Activated CD4-positive, alpha-beta T cell treated with anti-CD3 and anti-CD28 coated beads, Interleukin-2, amount 10 ng/mL, durations not matched to agents 24 days and 14 days (primary cell): ENCODE results near the gene ZHX3. TPM values are rescaled to one million over a fixed set of nuclear protein-coding genes. Genes with fewer than 3 reads are reported as not detected.

Experiments used
- DNase-seq: peaks from one replicate; pipeline ENCODE4 v3.0.0; 2022
- H3K27ac Mint-ChIP-seq: one replicate; pipeline ENCODE4 v1.8.0; 2022; ENCODE audit warnings: mild to moderate bottlenecking, mixed read lengths
- H3K27me3 Mint-ChIP-seq: one replicate; pipeline ENCODE4 v1.8.0; 2022; ENCODE audit warnings: mixed read lengths
- H3K36me3 Mint-ChIP-seq: one replicate; pipeline ENCODE4 v1.8.0; 2022; ENCODE audit warnings: low read depth, mild to moderate bottlenecking, mixed read lengths
- H3K4me1 Mint-ChIP-seq: one replicate; pipeline ENCODE4 v1.8.0; 2021; ENCODE audit warnings: mixed read lengths
- H3K4me3 Mint-ChIP-seq: one replicate; pipeline ENCODE4 v1.8.0; 2022; ENCODE audit warnings: mild to moderate bottlenecking, moderate library complexity, mixed read lengths
- H3K9me3 Mint-ChIP-seq: one replicate; pipeline ENCODE4 v1.8.0; 2021; ENCODE audit warnings: mixed read lengths
- intact Hi-C: fragments of 100-400 bp; cut with micrococcal nuclease; formaldehyde crosslinking; loops from one replicate; pipeline ENCODE4 v1.15.1; 2023
- total RNA-seq: library from RNA; stranded (reverse); gene quantifications from 2 replicates; pipeline ENCODE4 v1.2.3, GENCODE V29; 2022

Gene ZHX3
- total RNA-seq, 1 donor from 2014 or later, result 11.7 TPM

GRCh38 chr20:41308726-41309413 is 8.7 kb downstream of the ZHX3 start:
- no peak overlapping the region for H3K27ac Mint-ChIP-seq
- no peak for DNase-seq
- H3K36me3 Mint-ChIP-seq, result no peaks in the 10 kb centered on the region
- intact Hi-C loops, result no loop called here
- H3K27me3 Mint-ChIP-seq, result no peaks in the 10 kb centered on the region
- H3K4me3 Mint-ChIP-seq, result no peak overlapping the region
- no peaks in the 10 kb centered on the region for H3K9me3 Mint-ChIP-seq
- no peaks in the 10 kb centered on the region for H3K4me1 Mint-ChIP-seq

- DNase-seq, result no peak
- intact Hi-C loops, result no loop called here
- Mint-ChIP-seq H3K36me3 (no peaks in the 10 kb centered on the region), H3K9me3 (no peaks in the 10 kb centered on the region), H3K27ac (no peak overlapping the region), H3K27me3 (no peaks in the 10 kb centered on the region), H3K4me3 (no peak overlapping the region), H3K4me1 (no peaks in the 10 kb centered on the region)
Measured at GRCh38 chr20:41308290-41308711, 9.2 kb downstream of the ZHX3 start.

DNA sequence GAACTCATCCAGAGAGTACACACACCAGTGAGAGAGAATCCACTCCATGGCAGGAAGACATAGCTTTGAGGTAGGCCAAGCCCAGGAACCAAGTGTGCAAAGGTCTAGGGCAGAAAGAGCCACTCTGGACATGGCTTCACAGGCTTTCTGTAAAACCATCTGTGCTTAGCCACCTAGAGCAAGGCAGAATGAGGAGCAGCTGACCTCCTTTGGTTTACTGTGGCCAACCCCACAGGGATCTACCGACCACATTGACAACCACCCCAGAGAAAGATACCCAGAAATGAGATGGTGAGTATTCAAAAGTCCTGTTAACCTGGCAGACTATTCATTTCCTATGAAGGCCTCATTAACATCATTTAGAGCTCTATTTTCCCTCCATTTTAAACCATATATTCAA is 10.5 kb downstream of the ZHX3 start:
- no peak for DNase-seq
- Mint-ChIP-seq H3K9me3 (no peaks in the 10 kb centered on the region), H3K4me1 (no peaks in the 10 kb centered on the region), H3K27ac (peak overlapping the region; percentile 44), H3K36me3 (no peaks in the 10 kb centered on the region), H3K4me3 (no peak overlapping the region), H3K27me3 (no peaks in the 10 kb centered on the region)
- intact Hi-C loops, result no loop called here

GRCh38 chr20:41306061-41306727 is 11.3 kb downstream of the ZHX3 start:
- no peak overlapping the region for H3K4me3 Mint-ChIP-seq
- no peaks in the 10 kb centered on the region for H3K4me1 Mint-ChIP-seq
- no peaks in the 10 kb centered on the region for H3K27me3 Mint-ChIP-seq
- no peaks in the 10 kb centered on the region for H3K9me3 Mint-ChIP-seq
- no peak overlapping the region for H3K27ac Mint-ChIP-seq
- no peaks in the 10 kb centered on the region for H3K36me3 Mint-ChIP-seq
- no peak for DNase-seq
- intact Hi-C loops, result no loop called here

DNA sequence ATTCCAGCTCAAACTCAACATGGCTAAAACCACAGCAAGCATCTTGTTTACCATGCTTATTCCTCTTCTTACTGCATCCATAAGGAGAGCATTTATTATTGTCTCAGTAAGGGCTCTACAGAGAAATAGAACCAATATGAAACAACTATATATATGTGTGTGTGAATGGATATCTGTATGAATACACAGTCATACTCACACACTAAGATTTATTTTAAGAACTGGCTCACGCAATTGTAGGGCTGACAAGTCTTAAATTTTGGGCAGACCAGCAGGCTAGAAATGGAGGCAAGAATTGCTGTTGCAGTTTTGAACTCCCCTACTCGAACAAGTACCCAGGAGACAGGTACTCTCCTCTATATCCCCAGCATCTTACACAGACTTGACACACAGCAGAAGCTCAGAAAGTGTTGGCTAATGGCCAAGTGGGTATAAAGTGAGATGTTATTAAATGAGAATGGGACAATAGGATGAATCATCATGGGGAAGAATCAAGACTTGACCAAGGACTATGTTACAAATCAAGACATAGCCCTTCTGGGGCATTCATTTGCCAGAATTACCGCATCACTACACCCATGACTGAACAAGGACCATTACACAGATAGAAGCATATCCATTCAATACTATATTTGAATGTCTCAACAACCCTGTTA is 13.0 kb downstream of the ZHX3 start:
- no peak overlapping the region for H3K4me3 Mint-ChIP-seq
- no peaks in the 10 kb centered on the region for H3K4me1 Mint-ChIP-seq
- intact Hi-C loops, result no loop called here
- no peak for DNase-seq
- no peak overlapping the region for H3K27ac Mint-ChIP-seq
- H3K9me3 Mint-ChIP-seq, result no peaks in the 10 kb centered on the region
- no peaks in the 10 kb centered on the region for H3K36me3 Mint-ChIP-seq
- H3K27me3 Mint-ChIP-seq, result no peaks in the 10 kb centered on the region

- intact Hi-C loops, result no loop called here
- Mint-ChIP-seq H3K4me3 (no peak overlapping the region), H3K4me1 (no peaks in the 10 kb centered on the region), H3K27ac (no peak overlapping the region), H3K9me3 (no peaks in the 10 kb centered on the region), H3K36me3 (no peaks in the 10 kb centered on the region), H3K27me3 (no peaks in the 10 kb centered on the region)
- no peak for DNase-seq
Measured at GRCh38 chr20:41304002-41304401, 13.5 kb downstream of the ZHX3 start.

- DNase-seq, result no peak
- Mint-ChIP-seq H3K27me3 (no peaks in the 10 kb centered on the region), H3K4me1 (no peaks in the 10 kb centered on the region), H3K36me3 (no peaks in the 10 kb centered on the region), H3K4me3 (no peak overlapping the region), H3K9me3 (no peaks in the 10 kb centered on the region), H3K27ac (no peak overlapping the region)
- intact Hi-C loops, result no loop called here
Measured at GRCh38 chr20:41300886-41301285, 16.6 kb downstream of the ZHX3 start.

DNA sequence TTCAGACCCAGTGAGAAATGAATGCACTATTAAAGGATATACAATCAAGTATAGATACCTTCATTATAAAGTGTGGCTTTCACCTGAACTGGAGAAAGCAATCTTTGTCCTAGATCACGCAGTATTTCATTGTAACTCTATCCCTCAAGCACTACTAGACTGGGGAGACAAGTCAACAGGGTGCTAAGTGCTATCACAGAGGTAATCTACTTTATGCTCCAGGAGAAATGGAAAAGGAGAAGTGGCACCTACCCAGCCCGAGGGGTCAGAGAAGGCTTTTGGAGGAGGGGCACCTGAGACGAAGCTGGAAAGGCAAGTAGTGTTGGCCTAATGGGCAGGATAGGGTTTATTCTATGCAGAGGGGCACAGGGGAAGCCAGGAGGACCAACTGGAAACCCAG is 17.1 kb downstream of the ZHX3 start:
- no peaks in the 10 kb centered on the region for H3K9me3 Mint-ChIP-seq
- no peaks in the 10 kb centered on the region for H3K27me3 Mint-ChIP-seq
- H3K27ac Mint-ChIP-seq, result no peak overlapping the region
- H3K36me3 Mint-ChIP-seq, result no peaks in the 10 kb centered on the region
- DNase-seq, result no peak
- intact Hi-C loops, result no loop called here
- H3K4me1 Mint-ChIP-seq, result no peaks in the 10 kb centered on the region
- H3K4me3 Mint-ChIP-seq, result no peak overlapping the region

DNA sequence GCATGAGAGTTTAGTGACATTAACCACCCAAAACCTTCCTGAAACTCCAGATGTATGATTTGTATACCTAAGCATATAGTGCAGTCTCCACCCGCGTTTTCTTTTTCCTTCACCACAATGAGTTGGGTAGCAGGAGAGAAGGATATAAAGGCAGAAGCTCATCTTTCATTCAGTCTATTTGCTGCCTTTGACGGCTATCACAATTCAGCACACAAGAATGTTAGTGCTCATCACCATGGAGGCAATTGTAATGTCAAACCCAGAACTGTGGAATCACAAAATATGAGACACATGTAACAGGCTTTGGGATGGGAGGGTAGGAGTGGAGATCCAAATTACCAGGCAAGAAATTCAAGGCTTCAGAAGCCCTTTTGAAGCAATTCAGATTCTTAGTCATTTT is 17.6 kb downstream of the ZHX3 start:
- intact Hi-C loops, result no loop called here
- DNase-seq, result no peak
- H3K9me3 Mint-ChIP-seq, result no peaks in the 10 kb centered on the region
- H3K4me3 Mint-ChIP-seq, result no peak overlapping the region
- no peaks in the 10 kb centered on the region for H3K4me1 Mint-ChIP-seq
- no peak overlapping the region for H3K27ac Mint-ChIP-seq
- H3K27me3 Mint-ChIP-seq, result no peaks in the 10 kb centered on the region
- H3K36me3 Mint-ChIP-seq, result no peaks in the 10 kb centered on the region

DNA sequence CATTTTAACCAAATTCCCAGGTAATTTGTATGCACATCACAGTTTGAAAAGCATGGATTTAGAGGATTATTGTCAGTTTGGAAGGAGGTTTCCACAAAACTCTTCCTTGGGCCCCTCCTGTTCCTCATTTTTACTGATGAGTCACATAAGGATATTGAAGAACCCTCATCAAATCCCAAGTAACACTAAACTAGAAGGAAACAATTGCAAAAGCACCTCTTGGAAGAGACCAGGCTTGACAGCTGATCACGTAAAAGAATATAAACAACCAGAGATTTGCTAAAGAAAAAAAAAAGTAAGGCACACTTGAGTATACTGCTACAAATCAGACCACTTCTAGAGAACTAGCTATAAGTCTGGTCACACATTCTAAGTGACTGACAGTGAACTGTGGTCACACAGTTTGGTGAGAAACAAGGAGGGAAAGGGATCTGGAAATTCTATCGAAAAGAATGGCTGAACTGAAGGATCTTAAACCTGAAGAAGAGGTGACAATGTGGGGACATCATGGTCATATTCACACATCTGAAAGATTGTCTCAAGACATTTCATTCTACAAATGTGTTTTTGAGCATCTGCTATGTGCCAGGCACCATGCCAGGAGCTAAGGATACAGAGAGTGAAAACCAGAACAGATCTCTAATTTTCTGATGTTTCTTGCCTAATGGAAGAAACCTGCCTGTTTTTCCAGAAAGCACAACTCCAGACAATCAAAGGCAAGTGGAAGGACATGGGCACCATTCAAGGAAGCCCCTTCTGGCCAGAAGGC is 24.1 kb downstream of the ZHX3 start:
- no peaks in the 10 kb centered on the region for H3K36me3 Mint-ChIP-seq
- intact Hi-C loops, result no loop called here
- no peaks in the 10 kb centered on the region for H3K9me3 Mint-ChIP-seq
- H3K4me3 Mint-ChIP-seq, result no peak overlapping the region
- no peak for DNase-seq
- no peak overlapping the region for H3K27ac Mint-ChIP-seq
- no peaks in the 10 kb centered on the region for H3K4me1 Mint-ChIP-seq
- H3K27me3 Mint-ChIP-seq, result peaks cover 1% of the 10 kb centered on the region

DNA sequence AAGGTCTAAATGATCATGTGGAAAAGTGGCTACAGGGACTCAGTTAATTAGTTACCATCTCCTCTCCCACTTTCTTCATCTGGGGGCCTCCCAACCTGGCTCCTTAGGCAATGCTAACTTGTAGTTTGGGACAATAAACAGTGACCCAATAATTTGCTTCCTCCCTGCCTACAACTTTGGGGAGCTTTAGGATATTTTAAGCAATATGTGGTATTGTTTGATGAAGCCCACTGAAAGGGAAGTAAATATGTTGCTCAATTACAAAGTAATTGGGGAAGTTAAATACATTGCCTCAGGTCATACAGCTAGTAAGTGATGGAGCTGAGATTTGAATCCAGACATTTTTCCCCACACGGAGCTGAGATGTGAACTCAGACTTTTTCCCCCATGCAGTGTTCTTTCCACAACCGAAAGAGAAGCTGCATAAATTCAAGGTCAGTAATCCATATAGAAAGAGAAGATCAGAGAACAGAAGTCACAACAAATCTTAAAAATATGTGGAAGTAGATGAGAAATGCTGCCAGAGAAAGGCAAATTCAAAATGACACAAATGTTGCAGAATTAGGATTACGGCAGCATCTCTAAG is 26.6 kb downstream of the ZHX3 start:
- Mint-ChIP-seq H3K9me3 (peaks cover 14% of the 10 kb centered on the region), H3K27me3 (peaks cover 1% of the 10 kb centered on the region), H3K36me3 (peaks cover 4% of the 10 kb centered on the region), H3K4me1 (no peaks in the 10 kb centered on the region), H3K27ac (no peak overlapping the region), H3K4me3 (no peak overlapping the region)
- intact Hi-C loops, result no loop called here
- DNase-seq, result no peak

DNA sequence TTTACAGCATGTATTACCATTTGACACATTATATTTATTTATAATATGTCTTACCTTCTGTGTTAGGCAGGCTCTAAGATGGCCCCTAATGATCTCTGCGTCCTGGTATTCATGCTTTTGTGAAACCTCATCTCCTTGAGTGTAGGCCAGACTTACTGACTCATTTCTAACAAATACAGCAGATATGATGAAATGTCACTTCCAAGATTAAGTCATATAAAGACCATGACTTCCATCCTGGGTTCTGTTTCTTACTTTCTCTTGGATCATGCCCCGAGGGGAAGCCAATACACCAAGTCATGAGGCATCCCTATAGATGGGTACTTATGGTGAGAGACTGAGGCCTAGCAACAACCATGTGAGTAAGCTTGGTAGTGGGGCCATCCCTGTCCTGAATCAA is 30.2 kb downstream of the ZHX3 start:
- peaks cover 4% of the 10 kb centered on the region for H3K36me3 Mint-ChIP-seq
- no peak overlapping the region for H3K27ac Mint-ChIP-seq
- H3K27me3 Mint-ChIP-seq, result peaks cover 4% of the 10 kb centered on the region
- no peak overlapping the region for H3K4me3 Mint-ChIP-seq
- no peak for DNase-seq
- H3K9me3 Mint-ChIP-seq, result peaks cover 14% of the 10 kb centered on the region
- no peaks in the 10 kb centered on the region for H3K4me1 Mint-ChIP-seq
- intact Hi-C loops, result no loop called here

DNA sequence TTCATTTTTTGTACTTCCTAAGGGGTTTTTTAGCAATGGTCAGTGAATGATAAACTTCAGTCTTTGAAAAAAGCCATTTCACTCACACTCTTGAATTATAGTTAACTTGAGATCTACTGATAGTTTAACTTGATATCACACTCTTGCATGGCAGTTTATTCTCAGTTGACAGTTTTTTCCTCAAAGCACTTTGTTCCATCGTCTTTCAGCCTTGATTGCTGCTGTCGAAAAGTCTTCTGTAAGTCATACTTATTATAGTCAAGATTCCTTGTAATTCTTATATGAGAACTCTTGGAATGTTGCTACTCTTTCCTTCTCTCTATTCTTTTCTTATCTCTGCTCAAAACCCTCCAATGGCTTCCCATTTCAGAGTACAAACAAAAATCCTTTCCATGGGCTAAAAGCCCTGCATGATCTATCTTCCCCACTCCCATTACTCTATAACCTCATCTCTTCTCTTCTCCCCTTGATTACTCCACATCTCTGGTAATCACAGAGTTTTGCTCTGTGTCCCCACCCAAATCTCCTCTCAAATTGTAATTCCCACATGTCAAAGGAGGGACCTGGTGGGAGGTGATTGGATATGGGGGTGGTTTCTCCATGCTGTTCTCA is 31.2 kb downstream of the ZHX3 start:
- no peak overlapping the region for H3K27ac Mint-ChIP-seq
- no peak overlapping the region for H3K4me3 Mint-ChIP-seq
- intact Hi-C loops, result no loop called here
- H3K4me1 Mint-ChIP-seq, result no peaks in the 10 kb centered on the region
- peaks cover 4% of the 10 kb centered on the region for H3K36me3 Mint-ChIP-seq
- DNase-seq, result no peak
- peaks cover 14% of the 10 kb centered on the region for H3K9me3 Mint-ChIP-seq
- H3K27me3 Mint-ChIP-seq, result peaks cover 2% of the 10 kb centered on the region
